GM12865 (cell line): Measurements from ENCODE around the gene KIN.
"Not testable (repeated sequence)": the region's sequence is repeated elsewhere in the genome, so short reads cannot be mapped to it uniquely, and the experiment has no call there.

Experiments
- DNase-seq: peaks from one replicate; pipeline ENCODE4 v3.0.0; 2010; ENCODE audit warnings: low read depth
- H3K4me3 ChIP-seq: 2 replicates; pipeline ENCODE4 v1.5.1; 2011; ENCODE audit warnings: mild to moderate bottlenecking, low read depth, low read length, control low read depth
- TF ChIP-seq, protein P1 (sequence below): IDR thresholded peaks from 2 replicates; pipeline ENCODE4 v1.5.1; 2011; ENCODE audit warnings: low read length, control low read depth, low read depth, inconsistent platforms; ENCODE audit not compliant: insufficient read depth; ENCODE audit errors: missing control alignments

KIN gene

GRCh38 chr10:7826971-7827370, 39.2 kb upstream of the KIN start:
- H3K4me3 ChIP-seq = no peak overlapping the region
- TF ChIP-seq, protein P1, sequence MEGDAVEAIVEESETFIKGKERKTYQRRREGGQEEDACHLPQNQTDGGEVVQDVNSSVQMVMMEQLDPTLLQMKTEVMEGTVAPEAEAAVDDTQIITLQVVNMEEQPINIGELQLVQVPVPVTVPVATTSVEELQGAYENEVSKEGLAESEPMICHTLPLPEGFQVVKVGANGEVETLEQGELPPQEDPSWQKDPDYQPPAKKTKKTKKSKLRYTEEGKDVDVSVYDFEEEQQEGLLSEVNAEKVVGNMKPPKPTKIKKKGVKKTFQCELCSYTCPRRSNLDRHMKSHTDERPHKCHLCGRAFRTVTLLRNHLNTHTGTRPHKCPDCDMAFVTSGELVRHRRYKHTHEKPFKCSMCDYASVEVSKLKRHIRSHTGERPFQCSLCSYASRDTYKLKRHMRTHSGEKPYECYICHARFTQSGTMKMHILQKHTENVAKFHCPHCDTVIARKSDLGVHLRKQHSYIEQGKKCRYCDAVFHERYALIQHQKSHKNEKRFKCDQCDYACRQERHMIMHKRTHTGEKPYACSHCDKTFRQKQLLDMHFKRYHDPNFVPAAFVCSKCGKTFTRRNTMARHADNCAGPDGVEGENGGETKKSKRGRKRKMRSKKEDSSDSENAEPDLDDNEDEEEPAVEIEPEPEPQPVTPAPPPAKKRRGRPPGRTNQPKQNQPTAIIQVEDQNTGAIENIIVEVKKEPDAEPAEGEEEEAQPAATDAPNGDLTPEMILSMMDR = no peak
- no peak for DNase-seq

DNA sequence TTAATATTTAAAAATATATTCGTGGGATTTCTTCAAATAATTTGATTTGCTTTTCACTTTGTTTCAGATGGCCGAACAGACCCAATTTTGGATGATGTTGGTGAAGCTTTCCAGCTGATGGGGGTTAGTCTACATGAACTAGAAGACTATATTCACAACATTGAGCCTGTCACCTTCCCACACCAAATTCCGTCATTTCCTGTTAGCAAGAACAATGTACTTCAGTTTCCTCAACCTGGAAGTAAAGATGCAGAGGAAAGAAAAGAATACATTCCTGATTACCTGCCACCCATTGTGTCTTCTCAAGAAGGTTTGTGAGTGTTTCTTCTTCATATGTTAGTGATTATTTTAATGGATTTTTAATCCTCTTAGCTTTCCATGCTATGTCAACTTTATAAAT, 36.5 kb upstream of the KIN start:
- no peak for DNase-seq
- no peak overlapping the region for H3K4me3 ChIP-seq
- TF ChIP-seq, protein P1 = no peak

DNA sequence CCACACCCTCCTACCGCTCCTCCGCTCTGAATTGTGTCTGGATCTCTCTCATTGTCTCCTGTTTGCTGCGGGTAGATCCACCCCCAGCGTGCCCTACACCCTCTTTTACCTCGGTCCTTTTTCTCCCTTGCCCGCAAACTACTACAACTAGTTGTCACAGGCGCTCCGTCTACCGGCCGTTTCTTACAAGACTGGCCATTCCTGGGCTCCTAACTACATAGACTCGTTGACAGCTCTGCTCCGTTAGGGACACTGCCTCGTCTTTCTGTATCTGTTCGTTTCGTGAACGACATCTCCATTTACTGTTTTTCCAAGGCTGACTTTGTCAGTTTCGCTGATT, 31.3 kb upstream of the KIN start:
- TF ChIP-seq, protein P1 = peak; percentile 20
- DNase-seq = peak; percentile 58
- peak overlapping the region; percentile 83 for H3K4me3 ChIP-seq

DNA sequence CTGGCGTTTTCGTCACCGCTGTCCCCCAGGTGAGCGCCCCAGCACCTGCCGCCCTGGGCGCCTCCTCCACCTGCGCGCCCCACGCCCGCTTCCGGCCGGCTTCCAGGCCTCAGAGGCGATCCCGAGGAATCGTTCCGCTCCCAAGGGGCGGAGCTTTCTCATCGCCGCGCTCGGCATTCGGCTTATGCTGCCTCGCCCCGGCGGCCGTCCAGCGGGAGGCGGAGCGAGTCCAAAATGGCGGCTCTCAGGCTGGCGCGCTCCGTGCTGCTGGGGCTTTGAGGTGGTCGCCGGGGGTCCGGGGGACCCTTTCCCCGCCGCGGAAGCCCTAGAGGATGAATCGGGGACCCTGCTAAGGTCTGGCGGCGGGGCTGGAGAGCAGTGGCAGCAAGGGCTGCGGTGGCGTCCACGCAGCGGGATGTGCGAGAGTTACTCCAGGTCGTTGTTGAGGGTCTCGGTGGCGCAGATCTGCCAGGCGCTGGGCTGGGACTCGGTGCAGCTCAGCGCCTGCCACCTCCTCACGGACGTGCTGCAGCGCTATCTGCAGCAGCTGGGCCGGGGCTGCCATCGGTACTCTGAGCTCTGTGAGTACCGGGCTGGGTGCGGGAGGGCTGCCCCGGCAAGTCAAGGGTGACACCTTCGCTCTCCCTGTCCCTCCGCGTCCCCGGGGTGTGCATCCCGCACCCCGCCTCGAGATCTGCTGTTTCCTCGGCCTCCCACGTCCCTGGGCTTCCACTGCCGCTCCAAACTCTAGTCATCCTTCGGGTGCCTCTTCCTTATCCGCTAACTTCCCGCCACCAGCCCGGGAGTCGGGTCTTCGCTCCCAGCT, 30.7 kb upstream of the KIN start, which contains the start of gene TAF3:
TSS of gene TAF3 (plus strand) at position 211 of the 826 bp plus-strand sequence. CDS start at position 416, 205 bp downstream.
- peak; percentile 92 for DNase-seq
- TF ChIP-seq, protein P1 = no peak

DNA sequence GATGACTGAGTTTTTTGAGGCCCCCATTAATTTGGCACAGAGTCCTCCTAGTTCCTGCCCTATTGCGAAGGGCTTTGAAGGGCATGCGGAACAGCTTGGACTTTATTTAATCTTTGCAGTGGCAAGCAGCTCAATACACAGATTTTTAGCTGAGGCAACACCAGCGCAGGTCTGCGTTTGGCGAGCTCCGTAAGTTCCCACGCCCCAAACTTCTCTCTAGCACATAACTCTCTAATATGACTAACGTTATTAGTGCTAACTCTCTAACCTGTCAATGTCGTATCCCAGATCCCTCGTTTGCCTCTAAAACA, 30.1 kb upstream of the KIN start:
- peak overlapping the region; percentile 85 for H3K4me3 ChIP-seq
- TF ChIP-seq, protein P1 = no peak
- no peak for DNase-seq

More for the DNA sequence above, 30.7 kb upstream of the KIN start, which contains the start of gene TAF3:
- H3K4me3 ChIP-seq = peak within 1 kb of the TSS; percentile 85

- TF ChIP-seq, protein P1 = no peak
- H3K4me3 ChIP-seq = peak overlapping the region; percentile 85
- no peak for DNase-seq
These were observed 29.8 kb upstream of the KIN start for GRCh38 chr10:7817576-7817975.

DNA sequence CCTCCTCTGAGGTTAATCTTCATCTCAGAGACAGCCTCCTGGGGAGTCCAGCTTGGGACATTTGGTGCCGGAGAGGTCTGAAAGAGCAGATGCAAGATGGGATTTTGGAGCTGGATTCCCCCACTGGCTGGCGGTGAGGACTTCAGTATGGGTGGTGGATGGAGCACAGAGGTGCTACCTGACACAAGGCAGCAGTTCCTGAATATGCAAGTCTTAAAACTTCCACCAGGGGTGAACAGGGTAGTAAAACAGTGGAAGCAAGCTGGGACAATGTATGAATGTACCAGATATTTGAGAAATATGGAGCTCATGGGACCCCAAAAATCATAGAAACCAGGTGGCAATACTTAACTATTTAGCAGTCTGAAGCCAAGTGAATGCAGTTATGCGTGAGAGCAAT, 25.7 kb upstream of the KIN start:
- DNase-seq = no peak

GRCh38 chr10:7811743-7812142, 23.9 kb upstream of the KIN start:
- not testable (repeated sequence) for H3K4me3 ChIP-seq, DNase-seq

More for the DNA sequence above, 25.7 kb upstream of the KIN start:
- TF ChIP-seq, protein P1 = peak; percentile 20
- no peak overlapping the region for H3K4me3 ChIP-seq
